Prostate gland (tissue), 2 donors: ENCODE results near the gene NFE2L3. TPM values are rescaled to one million over a fixed set of nuclear protein-coding genes. Genes with fewer than 3 reads are reported as not detected.

ENCODE experiments used
- DNase-seq: peaks from one replicate; pipeline ENCODE4 v3.0.0-alpha.2; 2019; ENCODE audit warnings: low spot score
- H3K27ac ChIP-seq, 2 donors: fragments of 200-600 bp; sonication (generic); 2 replicates each; pipeline ENCODE4 v1.5.1; 2017 to 2019
- H3K27me3 ChIP-seq: fragments of 200-600 bp; sonication (generic); replicated peaks from 2 replicates; pipeline ENCODE4 v1.5.1; 2019; ENCODE audit not compliant: insufficient read depth
- H3K36me3 ChIP-seq, 2 donors: fragments of 200-600 bp; sonication (generic); 1 replicate in 1 of 2; 2 replicates in 1 of 2; pipeline versions ENCODE4 v1.5.1 to v1.8.1; 2017 to 2019
- H3K4me1 ChIP-seq: fragments of 200-600 bp; sonication (generic); replicated peaks from 2 replicates; pipeline ENCODE4 v1.5.1; 2019
- H3K4me3 ChIP-seq, 2 donors: fragments of 200-600 bp; sonication (generic); 2 replicates each; pipeline ENCODE4 v1.5.1; 2017 to 2019
- H3K9me3 ChIP-seq: fragments of 200-600 bp; sonication (generic); 2 replicates; pipeline ENCODE4 v1.5.1; 2017
- CTCF ChIP-seq, 4 experiments: fragments of 200-600 bp in 2 of 4; fragments of 450-650 bp in 2 of 4; sonication (generic) in 2 of 4; IDR thresholded peaks; 1 replicate in 3 of 4; 2 replicates in 1 of 4; pipeline ENCODE4 v1.5.1; 2016 to 2019; ENCODE audit warnings: antibody characterized with exemption in 4 of 4, mild to moderate bottlenecking in 2 of 4, moderate library complexity in 2 of 4
- POLR2A ChIP-seq: fragments of 450-650 bp; IDR thresholded peaks from one replicate; pipeline ENCODE4 v1.6.1; 2016; ENCODE audit warnings: antibody characterized with exemption, mild to moderate bottlenecking
- POLR2AphosphoS5 ChIP-seq: sonication (generic); formaldehyde crosslinking; IDR thresholded peaks from one replicate; pipeline ENCODE4 v1.6.1; 2017; ENCODE audit warnings: antibody characterized with exemption
- WGBS: methylation state at CpG from one replicate; pipeline ENCODE4 v1.1.5; 2018; 5-methylcytosine and 5-hydroxymethylcytosine counted together
- intact Hi-C: fragments of 100-400 bp; cut with DNase I; formaldehyde crosslinking; loops from one replicate; pipeline ENCODE4 v1.14.2; 2022
- total RNA-seq, 2 donors: library from RNA; depleted of rRNA; stranded (reverse); fragments of >200 nt; gene quantifications; one replicate each; pipeline ENCODE4 v1.1.0, GENCODE V29; 2016

NFE2L3 gene
- total RNA-seq, 2 donors from 2014 or later, result 2.0 to 4.3 TPM

- H3K27me3 ChIP-seq, result no peaks in the 10 kb centered on the region
- no peaks in the 10 kb centered on the region for H3K9me3 ChIP-seq
- no peak for TF ChIP-seq POLR2AphosphoS5
- no peak for TF ChIP-seq CTCF (IDR thresholded peaks at IDR 0.05)
- no peak for TF ChIP-seq POLR2A
- H3K27ac ChIP-seq, result no peak overlapping the region
- WGBS, result 86% methylated on average over 5 of the region's 5 CpGs
- no peak for DNase-seq
- H3K4me1 ChIP-seq, result no peaks in the 10 kb centered on the region
- no peak overlapping the region for H3K4me3 ChIP-seq
- H3K36me3 ChIP-seq, result no peaks in the 10 kb centered on the region
- intact Hi-C loops, result no loop called here
These were observed 62.0 kb downstream of the NFE2L3 start for GRCh38 chr7:26213807-26214515.

GRCh38 chr7:26216049-26216448, 64.1 kb downstream of the NFE2L3 start:
- no peak overlapping the region for H3K4me3 ChIP-seq
- WGBS, result 84% methylated on average over 2 of the region's 2 CpGs
- no peaks in the 10 kb centered on the region for H3K4me1 ChIP-seq
- H3K36me3 ChIP-seq, result no peaks in the 10 kb centered on the region
- intact Hi-C loops, result no loop called here
- DNase-seq, result no peak
- no peak for TF ChIP-seq POLR2AphosphoS5
- TF ChIP-seq POLR2A, result no peak
- TF ChIP-seq CTCF (IDR thresholded peaks at IDR 0.05), result no peak
- H3K27me3 ChIP-seq, result no peaks in the 10 kb centered on the region
- no peak overlapping the region for H3K27ac ChIP-seq
- H3K9me3 ChIP-seq, result no peaks in the 10 kb centered on the region

DNA sequence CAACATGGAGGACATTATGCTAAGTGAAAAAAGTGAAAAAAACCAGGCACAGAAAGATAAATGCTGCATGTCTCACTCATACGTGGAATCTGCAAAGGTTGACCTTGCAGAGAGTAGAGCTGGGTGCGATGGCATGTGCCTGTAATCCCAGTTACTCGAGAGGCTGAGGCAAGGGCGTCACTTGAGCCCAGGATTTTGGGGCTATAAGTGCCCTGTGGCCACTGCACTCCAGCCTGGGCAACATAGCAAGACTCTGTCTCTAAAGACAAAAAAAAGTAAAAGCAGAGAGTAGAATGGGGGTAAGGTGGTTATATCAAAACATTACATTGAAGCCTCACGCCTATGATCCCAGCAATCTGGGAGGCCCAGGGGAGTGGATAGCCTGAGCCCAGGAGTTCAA, 72.4 kb downstream of the NFE2L3 start:
- Histone ChIP-seq H3K4me1 (no peaks in the 10 kb centered on the region), H3K9me3 (no peaks in the 10 kb centered on the region), H3K36me3 (no peaks in the 10 kb centered on the region), H3K27ac (no peak overlapping the region), H3K4me3 (no peak overlapping the region), H3K27me3 (no peaks in the 10 kb centered on the region)
- intact Hi-C loops, result no loop called here
- WGBS, result 88% methylated on average over 5 of the region's 5 CpGs
- TF ChIP-seq CTCF (IDR thresholded peaks at IDR 0.05) (no peak), POLR2A (no peak)
- no peak for DNase-seq

GRCh38 chr7:26227987-26228386, 76.0 kb downstream of the NFE2L3 start:
- intact Hi-C loops, result no loop called here
- 97% methylated on average over 2 of the region's 2 CpGs for WGBS

More at GRCh38 chr7:26227987-26228386, 76.0 kb downstream of the NFE2L3 start:
- DNase-seq, result no peak
- Histone ChIP-seq H3K4me1 (no peaks in the 10 kb centered on the region), H3K36me3 (no peaks in the 10 kb centered on the region), H3K4me3 (no peak overlapping the region), H3K27me3 (no peaks in the 10 kb centered on the region), H3K27ac (no peak overlapping the region), H3K9me3 (no peaks in the 10 kb centered on the region)
- no peak for TF ChIP-seq POLR2AphosphoS5
- no peak for TF ChIP-seq POLR2A
- TF ChIP-seq CTCF (IDR thresholded peaks at IDR 0.05), result no peak
